Gastroesophageal sphincter (tissue), 3 donors: Measurements from ENCODE around the gene SESN2.

Source experiments
- CTCF ChIP-seq, 4 experiments: fragments of 200-600 bp in 2 of 4; fragments of 450-650 bp in 2 of 4; sonication (generic) in 1 of 4; IDR thresholded peaks; one replicate each; pipeline ENCODE4 v1.5.1; 2017 to 2019; ENCODE audit warnings: antibody characterized with exemption in 4 of 4, mild to moderate bottlenecking in 2 of 4, moderate library complexity in 2 of 4
- POLR2AphosphoS5 ChIP-seq: sonication (generic); formaldehyde crosslinking; IDR thresholded peaks from one replicate; pipeline ENCODE4 v1.6.1; 2017; ENCODE audit warnings: antibody characterized with exemption

GRCh38 chr1:28322194-28322593 lies 62.9 kb downstream of the SESN2 start:
- TF ChIP-seq CTCF (IDR thresholded peaks at IDR 0.05) (no peak), POLR2AphosphoS5 (no peak)
